Caco-2 (cell line): ENCODE measurements around the gene SRRT. TPM values are rescaled to one million over a fixed set of nuclear protein-coding genes. Genes with fewer than 3 reads are reported as not detected.
A peak's percentile ranks its signal among the peaks of the same experiment; 100 is the strongest.

Experiments used
- BruUV-seq: library from RNA; stranded (reverse); fragments of 400-500 nt; replicated peaks from 2 replicates; lab custom pipeline; 2021; lab: Mats Ljungman, UMichigan
- CTCF ChIA-PET: fragments of 300-600 bp; sonication (Branson Sonifier 250); formaldehyde crosslinking; loops from one replicate; lab custom pipeline; 2022; ENCODE audit warnings: antibody characterized with exemption; lab: Charles Lee
- POLR2A ChIA-PET: fragments of 300-600 bp; sonication (Branson Sonifier 250); formaldehyde crosslinking; loops from one replicate; lab custom pipeline; 2022; ENCODE audit warnings: antibody characterized with exemption; lab: Charles Lee
- DNase-seq, 2 experiments: peaks; one replicate each; pipeline versions ENCODE4 v3.0.0 to v3.0.0-alpha.2; 2020 to 2022
- H3K27me3 ChIP-seq: replicated peaks from 2 replicates; pipeline ENCODE4 v1.6.0; 2011; ENCODE audit warnings: low read length; ENCODE audit not compliant: control insufficient read depth, insufficient read depth
- H3K36me3 ChIP-seq: 2 replicates; pipeline ENCODE4 v1.5.1; 2011; ENCODE audit warnings: low read length; ENCODE audit not compliant: control insufficient read depth, insufficient read depth
- H3K4me1 ChIP-seq: fragments of 250-450 bp; sonication (Bioruptor Pico); 2 replicates; pipeline ENCODE4 v1.5.1; 2020; ENCODE audit warnings: mild to moderate bottlenecking
- H3K4me3 ChIP-seq: 2 replicates; pipeline ENCODE4 v1.5.1; 2011; ENCODE audit warnings: low read depth, mild to moderate bottlenecking, control low read depth, low read length
- H3K9me3 ChIP-seq: fragments of 250-450 bp; sonication (Bioruptor Pico); 2 replicates; pipeline ENCODE4 v1.5.1; 2020; ENCODE audit warnings: mild to moderate bottlenecking, moderate library complexity
- H3K27ac Mint-ChIP-seq: one replicate; pipeline ENCODE4 v1.8.0; 2022; ENCODE audit warnings: mixed read lengths; ENCODE audit not compliant: unreplicated experiment
- H3K27me3 Mint-ChIP-seq: one replicate; pipeline ENCODE4 v1.8.0; 2022; ENCODE audit warnings: mixed read lengths; ENCODE audit not compliant: insufficient read depth, unreplicated experiment
- H3K36me3 Mint-ChIP-seq: one replicate; pipeline ENCODE4 v1.8.0; 2022; ENCODE audit warnings: mild to moderate bottlenecking, mixed read lengths; ENCODE audit not compliant: insufficient read depth, unreplicated experiment
- H3K4me1 Mint-ChIP-seq: one replicate; pipeline ENCODE4 v1.8.0; 2022; ENCODE audit warnings: low read depth, mixed read lengths; ENCODE audit not compliant: unreplicated experiment
- H3K4me3 Mint-ChIP-seq: one replicate; pipeline ENCODE4 v1.8.0; 2022; ENCODE audit warnings: mild to moderate bottlenecking, moderate library complexity, mixed read lengths; ENCODE audit not compliant: unreplicated experiment
- H3K9me3 Mint-ChIP-seq: one replicate; pipeline ENCODE4 v1.8.0; 2022; ENCODE audit warnings: mixed read lengths; ENCODE audit not compliant: unreplicated experiment
- intact Hi-C: fragments of 100-400 bp; cut with micrococcal nuclease; formaldehyde crosslinking; loops from one replicate; pipeline ENCODE4 v1.10.0; 2022; ENCODE audit not compliant: unreplicated experiment
- total RNA-seq: library from RNA; stranded (reverse); gene quantifications from 2 replicates; pipeline ENCODE4 v1.2.3, GENCODE V29; 2022
- TF ChIP-seq, protein P1 (sequence below), 2 experiments: fragments of 200-600 bp in 1 of 2; IDR thresholded peaks; 1 replicate in 1 of 2; 2 replicates in 1 of 2; pipeline versions ENCODE4 v1.5.1 to v1.8.0; 2011 to 2022; ENCODE audit warnings: antibody characterized with exemption in 1 of 2, control low read depth in 1 of 2, inconsistent platforms in 1 of 2, low read depth in 1 of 2, low read length in 1 of 2, mild to moderate bottlenecking in 1 of 2, moderate library complexity in 1 of 2; ENCODE audit not compliant: insufficient read depth in 1 of 2, severe bottlenecking in 1 of 2, unreplicated experiment in 1 of 2

Gene SRRT
- total RNA-seq, 1 experiment from 2014 or later, result 211 TPM

DNA sequence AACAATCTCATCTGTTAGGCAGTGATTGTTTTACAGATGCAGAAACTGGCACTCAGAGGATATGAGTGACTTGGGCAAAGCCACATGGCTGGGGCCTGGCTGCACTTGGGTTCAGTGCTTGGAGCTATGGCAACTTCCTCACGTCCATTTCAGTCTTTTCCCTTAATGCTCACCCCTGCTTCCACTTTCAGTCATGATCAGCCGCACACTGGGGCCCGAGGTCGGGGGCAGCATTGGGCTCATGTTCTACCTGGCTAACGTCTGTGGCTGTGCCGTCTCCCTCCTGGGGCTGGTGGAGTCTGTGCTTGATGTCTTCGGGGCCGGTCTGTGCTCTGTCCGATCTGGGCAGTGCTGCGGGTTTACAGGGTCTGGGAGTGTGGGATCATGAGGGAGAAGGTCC lies 19.4 kb upstream of the SRRT start:
- Histone ChIP-seq H3K4me1 (peaks cover 11% of the 10 kb centered on the region), H3K4me3 (no peak overlapping the region), H3K9me3 (no peaks in the 10 kb centered on the region), H3K27me3 (no peaks in the 10 kb centered on the region), H3K36me3 (peaks cover 1% of the 10 kb centered on the region)
- intact Hi-C loops, result no loop called here
- no TSS peak for BruUV-seq
- CTCF ChIA-PET, result interaction anchor here (1.2 to 1.3 kb wide), 2 partner anchors 150 to 243 kb away, joined by 3 to 5 read pairs; partner anchors contain the start of genes MOSPD3 and POP7
- Mint-ChIP-seq H3K4me3 (no peak overlapping the region), H3K9me3 (no peaks in the 10 kb centered on the region), H3K4me1 (peaks cover 15% of the 10 kb centered on the region), H3K27ac (peak overlapping the region; percentile 82), H3K27me3 (no peaks in the 10 kb centered on the region), H3K36me3 (peaks cover 58% of the 10 kb centered on the region)
- POLR2A ChIA-PET, result no interaction called here
- TF ChIP-seq, protein P1, sequence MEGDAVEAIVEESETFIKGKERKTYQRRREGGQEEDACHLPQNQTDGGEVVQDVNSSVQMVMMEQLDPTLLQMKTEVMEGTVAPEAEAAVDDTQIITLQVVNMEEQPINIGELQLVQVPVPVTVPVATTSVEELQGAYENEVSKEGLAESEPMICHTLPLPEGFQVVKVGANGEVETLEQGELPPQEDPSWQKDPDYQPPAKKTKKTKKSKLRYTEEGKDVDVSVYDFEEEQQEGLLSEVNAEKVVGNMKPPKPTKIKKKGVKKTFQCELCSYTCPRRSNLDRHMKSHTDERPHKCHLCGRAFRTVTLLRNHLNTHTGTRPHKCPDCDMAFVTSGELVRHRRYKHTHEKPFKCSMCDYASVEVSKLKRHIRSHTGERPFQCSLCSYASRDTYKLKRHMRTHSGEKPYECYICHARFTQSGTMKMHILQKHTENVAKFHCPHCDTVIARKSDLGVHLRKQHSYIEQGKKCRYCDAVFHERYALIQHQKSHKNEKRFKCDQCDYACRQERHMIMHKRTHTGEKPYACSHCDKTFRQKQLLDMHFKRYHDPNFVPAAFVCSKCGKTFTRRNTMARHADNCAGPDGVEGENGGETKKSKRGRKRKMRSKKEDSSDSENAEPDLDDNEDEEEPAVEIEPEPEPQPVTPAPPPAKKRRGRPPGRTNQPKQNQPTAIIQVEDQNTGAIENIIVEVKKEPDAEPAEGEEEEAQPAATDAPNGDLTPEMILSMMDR (IDR thresholded peaks at IDR 0.05; ENCODE audit: insufficient read depth in 1 of 2, low read depth in 1 of 2, low read length in 1 of 2, severe bottlenecking in 1 of 2, unreplicated experiment in 1 of 2), result no peak
- DNase-seq, result no peak

DNA sequence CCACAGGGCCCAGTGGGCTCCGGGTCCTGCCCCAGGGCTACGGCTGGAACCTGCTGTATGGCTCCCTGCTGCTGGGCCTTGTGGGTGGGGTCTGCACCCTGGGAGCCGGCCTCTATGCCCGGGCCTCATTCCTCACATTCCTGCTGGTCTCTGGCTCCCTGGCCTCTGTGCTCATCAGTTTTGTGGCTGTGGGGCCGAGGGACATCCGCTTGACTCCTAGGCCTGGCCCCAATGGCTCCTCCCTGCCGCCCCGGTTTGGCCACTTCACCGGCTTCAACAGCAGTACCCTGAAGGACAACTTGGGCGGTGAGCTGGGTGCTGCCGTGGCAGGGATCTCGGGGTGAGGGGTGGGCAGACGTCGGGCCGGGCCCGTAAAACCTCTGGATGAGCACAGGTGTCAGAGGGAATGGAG lies 18.0 kb upstream of the SRRT start:
- intact Hi-C loops, result no loop called here
- Mint-ChIP-seq H3K9me3 (no peaks in the 10 kb centered on the region), H3K4me3 (peak overlapping the region; percentile 19), H3K36me3 (peaks cover 68% of the 10 kb centered on the region), H3K4me1 (peaks cover 15% of the 10 kb centered on the region), H3K27me3 (no peaks in the 10 kb centered on the region), H3K27ac (peak overlapping the region; percentile 44)
- H3K27me3 ChIP-seq, result no peaks in the 10 kb centered on the region
- peaks cover 5% of the 10 kb centered on the region for H3K36me3 ChIP-seq
- TF ChIP-seq, protein P1 (IDR thresholded peaks at IDR 0.05; ENCODE audit: insufficient read depth in 1 of 2, low read depth in 1 of 2, low read length in 1 of 2, severe bottlenecking in 1 of 2, unreplicated experiment in 1 of 2), result no peak
- no TSS peak for BruUV-seq
- H3K4me3 ChIP-seq, result no peak overlapping the region
- H3K9me3 ChIP-seq, result no peaks in the 10 kb centered on the region
- ChIA-PET CTCF (interaction anchor here (0.6 kb wide), 1 partner anchor 129 kb away, joined by 3 read pairs; no protein-coding TSS in a partner anchor), POLR2A (interaction anchor here (0.7 kb wide), 1 partner anchor 33 kb away, joined by 3 read pairs; the partner anchor contains the start of gene UFSP1)
- peaks cover 11% of the 10 kb centered on the region for H3K4me1 ChIP-seq
- DNase-seq, result peak; percentile 76 to 81

DNA sequence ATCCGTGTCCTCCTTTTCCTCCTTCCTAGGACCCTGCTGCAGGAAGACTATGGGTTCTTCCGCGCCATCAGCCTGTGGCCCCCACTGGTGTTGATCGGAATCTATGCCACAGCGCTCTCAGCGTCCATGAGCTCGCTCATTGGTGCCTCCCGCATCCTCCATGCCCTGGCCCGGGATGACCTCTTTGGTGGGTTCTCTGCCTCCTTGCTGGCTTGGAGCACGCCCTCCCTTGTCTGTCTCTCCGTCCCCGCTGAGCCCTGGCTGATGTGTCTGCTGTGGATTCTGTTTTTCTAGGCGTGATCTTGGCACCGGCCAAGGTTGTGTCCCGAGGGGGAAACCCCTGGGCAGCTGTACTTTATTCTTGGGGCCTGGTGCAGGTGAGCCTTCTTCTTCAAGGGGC lies 15.0 kb upstream of the SRRT start:
- Mint-ChIP-seq H3K36me3 (peaks cover 75% of the 10 kb centered on the region), H3K27ac (no peak overlapping the region), H3K4me1 (peaks cover 22% of the 10 kb centered on the region), H3K4me3 (no peak overlapping the region), H3K27me3 (no peaks in the 10 kb centered on the region), H3K9me3 (no peaks in the 10 kb centered on the region)
- Histone ChIP-seq H3K4me1 (peaks cover 11% of the 10 kb centered on the region), H3K9me3 (no peaks in the 10 kb centered on the region), H3K27me3 (no peaks in the 10 kb centered on the region), H3K36me3 (peaks cover 5% of the 10 kb centered on the region), H3K4me3 (no peak overlapping the region)
- DNase-seq, result no peak
- intact Hi-C loops, result no loop called here
- ChIA-PET CTCF (no interaction called here), POLR2A (no interaction called here)
- TF ChIP-seq, protein P1 (IDR thresholded peaks at IDR 0.05; ENCODE audit: insufficient read depth in 1 of 2, low read depth in 1 of 2, low read length in 1 of 2, severe bottlenecking in 1 of 2, unreplicated experiment in 1 of 2), result no peak
- BruUV-seq, result no TSS peak
